CD4-positive, alpha-beta T cell (primary cell): ENCODE measurements around the gene NEURL3. TPM values are rescaled to one million over a fixed set of nuclear protein-coding genes. Genes with fewer than 3 reads are reported as not detected.

Experiments used
- ATAC-seq: fragments of 200-7000 bp; cut with Tn5 transposase; one replicate; pipeline ENCODE4 v1.10.0; 2022; ENCODE audit warnings: mild to moderate bottlenecking; ENCODE audit not compliant: poor library complexity
- CTCF ChIA-PET: fragments of 350-600 bp; sonication (Branson Sonifier 250); formaldehyde crosslinking; loops from one replicate; lab custom pipeline; 2021; ENCODE audit warnings: antibody characterized with exemption, inconsistent platforms; lab: Charles Lee
- POLR2A ChIA-PET: fragments of 350-600 bp; sonication (Branson Sonifier 250); formaldehyde crosslinking; loops from one replicate; lab custom pipeline; 2021; ENCODE audit warnings: antibody characterized with exemption, inconsistent platforms; lab: Charles Lee
- DNase-seq, 14 experiments: peaks; one replicate each; pipeline ENCODE4 v3.0.0-alpha.2; 2013 to 2020; ENCODE audit warnings: mixed read lengths in 2 of 14
- H3K27ac ChIP-seq, 2 donors: one replicate each; pipeline versions ENCODE4 v1.5.1 to v1.7.0; 2013; ENCODE audit warnings: low read length in 2 of 2, low read depth in 1 of 2, mild to moderate bottlenecking in 1 of 2
- H3K27me3 ChIP-seq, 2 experiments: 1 replicate in 1 of 2; 2 replicates in 1 of 2; pipeline versions ENCODE4 v1.6.1 to v1.7.0; 2013; ENCODE audit warnings: low read length in 2 of 2, control low read depth in 1 of 2, mild to moderate bottlenecking in 1 of 2, moderate library complexity in 1 of 2; ENCODE audit not compliant: insufficient read depth in 2 of 2, control insufficient read depth in 1 of 2
- H3K36me3 ChIP-seq: one replicate; pipeline ENCODE4 v1.6.1; 2013; ENCODE audit warnings: low read length, control low read depth; ENCODE audit not compliant: insufficient read depth
- H3K4me1 ChIP-seq: one replicate; pipeline ENCODE4 v1.6.1; 2013; ENCODE audit warnings: low read length, control low read depth; ENCODE audit not compliant: insufficient read depth
- H3K4me3 ChIP-seq: one replicate; pipeline ENCODE4 v1.5.1; 2013; ENCODE audit warnings: mild to moderate bottlenecking, low read length, moderate library complexity
- H3K9me3 ChIP-seq, 2 experiments: 1 replicate in 1 of 2; 2 replicates in 1 of 2; pipeline versions ENCODE4 v1.6.1 to v1.7.0; 2013; ENCODE audit warnings: low read length in 2 of 2, mild to moderate bottlenecking in 2 of 2, control low read depth in 1 of 2, moderate library complexity in 1 of 2; ENCODE audit not compliant: control insufficient read depth in 1 of 2, insufficient read depth in 1 of 2
- H3K27ac Mint-ChIP-seq: one replicate; pipeline ENCODE4 v1.8.0; 2020; ENCODE audit warnings: mixed read lengths
- H3K27me3 Mint-ChIP-seq: one replicate; pipeline ENCODE4 v1.8.0; 2021; ENCODE audit warnings: mixed read lengths
- H3K36me3 Mint-ChIP-seq: one replicate; pipeline ENCODE4 v1.8.0; 2021; ENCODE audit warnings: low read depth, mixed read lengths
- H3K4me1 Mint-ChIP-seq: one replicate; pipeline ENCODE4 v1.8.0; 2021; ENCODE audit warnings: low read depth, mixed read lengths
- H3K4me3 Mint-ChIP-seq: one replicate; pipeline ENCODE4 v1.8.0; 2020; ENCODE audit warnings: mild to moderate bottlenecking, mixed read lengths
- H3K9me3 Mint-ChIP-seq: one replicate; pipeline ENCODE4 v1.8.0; 2020; ENCODE audit warnings: mixed read lengths
- CTCF ChIP-seq: fragments of 200-600 bp; IDR thresholded peaks from one replicate; pipeline ENCODE4 v1.8.0; 2022; ENCODE audit warnings: antibody characterized with exemption, mild to moderate bottlenecking
- intact Hi-C, 2 experiments: fragments of 100-400 bp; cut with DNase I in 1 of 2; cut with micrococcal nuclease in 1 of 2; formaldehyde crosslinking; loops; one replicate each; pipeline versions ENCODE4 v1.15.1 to v1.9.0; 2023 to 2025; cut with DNase I, micrococcal nuclease
- total RNA-seq, 174 experiments: library from RNA in 2 of 174; stranded (reverse) in 2 of 174; gene quantifications; one replicate each; pipeline ENCODE4 v1.2.3 and lab custom pipeline; 2021 to 2026

The NEURL3 gene
- total RNA-seq, 2 experiments from 2014 or later, result not detected

DNA sequence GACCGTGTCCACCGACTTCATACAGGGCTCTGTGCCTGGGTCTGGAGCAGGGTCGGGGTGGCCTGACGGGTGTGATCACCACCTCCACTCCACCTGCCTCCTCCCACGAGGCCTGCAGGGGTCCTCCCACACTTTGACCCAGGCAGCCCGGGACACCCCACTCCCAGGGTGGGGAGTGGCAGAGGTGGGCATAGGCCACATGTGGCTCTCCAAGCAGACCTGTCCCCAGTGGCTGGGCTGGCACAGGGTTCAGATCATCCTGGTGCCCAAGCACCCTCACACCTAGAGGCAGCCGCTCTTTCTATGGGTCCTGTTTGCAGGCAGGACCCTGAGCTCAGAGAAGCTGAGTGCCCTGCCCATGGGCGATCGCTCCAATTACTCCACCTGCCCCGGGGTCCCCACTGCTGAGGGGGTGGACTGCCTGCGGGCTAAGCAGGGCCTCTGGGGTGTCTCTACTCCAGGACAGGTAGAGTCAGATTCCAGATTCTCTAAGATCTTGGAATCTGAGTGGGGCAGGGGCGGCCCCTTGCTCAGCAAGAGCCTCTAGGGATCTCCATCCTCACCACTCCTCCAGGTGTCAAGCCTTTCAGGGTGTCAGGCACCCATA, 1.4 kb downstream of the NEURL3 start:
- Histone ChIP-seq H3K4me1 (peaks cover 29% of the 10 kb centered on the region), H3K27ac (no peak overlapping the region), H3K9me3 (no peaks in the 10 kb centered on the region), H3K27me3 (peaks cover 2 to 3% of the 10 kb centered on the region in 2 experiments), H3K4me3 (no peak overlapping the region), H3K36me3 (no peaks in the 10 kb centered on the region)
- H3K27me3 Mint-ChIP-seq, result peaks cover 10% of the 10 kb centered on the region
- intact Hi-C loops, result loop anchor here in 1 of 2 experiments (10.0 kb wide), 1 partner anchor 479 kb away; no protein-coding TSS in a partner anchor
- no peak overlapping the region for H3K4me3 Mint-ChIP-seq
- CTCF ChIA-PET, result no interaction called here
- TF ChIP-seq CTCF, result no peak
- no peaks in the 10 kb centered on the region for H3K36me3 Mint-ChIP-seq
- ATAC-seq (no peak), DNase-seq (no peak)
- H3K9me3 Mint-ChIP-seq, result no peaks in the 10 kb centered on the region
- no peak overlapping the region for H3K27ac Mint-ChIP-seq
- H3K4me1 Mint-ChIP-seq, result peaks cover 23% of the 10 kb centered on the region
- POLR2A ChIA-PET, result no interaction called here

GRCh38 chr2:96502891-96503636, 2.1 kb downstream of the NEURL3 start:
- no peak for ATAC-seq
- Histone ChIP-seq H3K9me3 (no peaks in the 10 kb centered on the region), H3K4me1 (peaks cover 22% of the 10 kb centered on the region), H3K36me3 (no peaks in the 10 kb centered on the region), H3K27ac (no peak overlapping the region), H3K4me3 (no peak overlapping the region), H3K27me3 (no peaks in the 10 kb centered on the region)
- Mint-ChIP-seq H3K4me3 (no peak overlapping the region), H3K27ac (no peak overlapping the region), H3K27me3 (peaks cover 10% of the 10 kb centered on the region), H3K36me3 (no peaks in the 10 kb centered on the region), H3K9me3 (no peaks in the 10 kb centered on the region), H3K4me1 (peaks cover 17% of the 10 kb centered on the region)
- no peak for DNase-seq
- CTCF ChIA-PET, result no interaction called here
- TF ChIP-seq CTCF, result no peak
- intact Hi-C loops, result loop anchor here in 1 of 2 experiments (10.0 kb wide), 1 partner anchor 478 kb away; no protein-coding TSS in a partner anchor
- POLR2A ChIA-PET, result no interaction called here

DNA sequence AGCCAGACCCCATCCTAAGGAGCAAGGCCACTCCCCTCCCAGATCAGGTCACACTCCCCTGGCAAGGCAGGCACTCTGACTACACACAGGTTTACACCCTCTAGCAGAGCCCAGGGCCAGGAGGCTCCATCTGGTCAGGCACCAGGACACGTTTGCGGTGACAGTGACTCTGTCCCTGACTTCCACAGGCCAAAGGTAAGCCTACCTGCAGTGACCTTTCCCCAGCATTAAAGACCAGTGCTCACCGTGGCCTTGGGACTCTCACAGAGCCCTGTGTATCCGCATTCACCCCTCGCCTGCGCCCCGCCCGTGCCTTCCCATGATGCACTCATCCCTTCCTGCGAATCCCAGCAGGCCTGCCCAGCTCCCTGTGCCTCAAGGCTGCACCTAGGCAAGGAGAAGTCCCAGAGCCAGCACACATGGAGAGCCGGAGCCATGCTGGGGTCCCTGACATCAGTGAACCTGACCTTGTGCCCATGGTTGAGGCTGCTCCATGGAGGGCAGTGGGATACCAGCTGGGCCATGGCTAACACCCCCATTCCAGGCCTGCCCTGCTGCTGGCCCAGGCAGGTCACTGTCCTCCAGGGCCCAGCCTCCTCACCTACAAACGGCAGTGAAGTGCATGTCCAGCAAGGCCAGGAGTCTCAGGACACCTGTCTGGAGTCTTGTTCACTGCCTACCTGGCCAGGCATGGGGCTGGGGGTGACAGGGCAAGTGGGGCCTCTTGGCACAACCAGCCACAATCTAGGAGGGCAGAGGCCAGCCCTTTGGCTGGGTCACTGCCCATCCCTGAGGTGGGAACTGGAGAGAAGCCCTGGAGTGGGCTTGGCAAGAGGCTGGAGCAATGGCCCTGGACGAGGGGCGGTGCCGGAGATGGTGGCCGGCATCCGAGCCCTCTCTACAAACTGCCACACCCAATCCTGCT, 3.0 kb downstream of the NEURL3 start:
- Mint-ChIP-seq H3K27ac (no peak overlapping the region), H3K36me3 (no peaks in the 10 kb centered on the region)

More for the DNA sequence above, 3.0 kb downstream of the NEURL3 start:
- Histone ChIP-seq H3K27ac (no peak overlapping the region), H3K4me3 (no peak overlapping the region), H3K9me3 (no peaks in the 10 kb centered on the region), H3K4me1 (peaks cover 17% of the 10 kb centered on the region), H3K27me3 (no peaks in the 10 kb centered on the region), H3K36me3 (no peaks in the 10 kb centered on the region)
- ChIA-PET CTCF (no interaction called here), POLR2A (interaction anchor here (1.2 kb wide), 1 partner anchor 95 kb away, joined by 3 read pairs; no protein-coding TSS in a partner anchor)
- no peak overlapping the region for H3K4me3 Mint-ChIP-seq
- peaks cover 10% of the 10 kb centered on the region for H3K27me3 Mint-ChIP-seq
- no peak for ATAC-seq
- H3K9me3 Mint-ChIP-seq, result no peaks in the 10 kb centered on the region
- no peak for TF ChIP-seq CTCF
- DNase-seq, result no peak
- intact Hi-C loops, result loop anchor here in 1 of 2 experiments (10.0 kb wide), 1 partner anchor 477 kb away; no protein-coding TSS in a partner anchor
- H3K4me1 Mint-ChIP-seq, result peaks cover 13% of the 10 kb centered on the region
